Fibroblast of the aortic adventitia (primary cell): ENCODE results near the gene S100A10. TPM values are rescaled to one million over a fixed set of nuclear protein-coding genes. Genes with fewer than 3 reads are reported as not detected.

ENCODE experiments used
- DNase-seq: peaks from one replicate; pipeline ENCODE4 v3.0.0-alpha.2; 2010; ENCODE audit warnings: low read depth
- H3K4me3 ChIP-seq: 2 replicates; pipeline ENCODE4 v1.5.1; 2011; ENCODE audit warnings: low read depth, mild to moderate bottlenecking, control low read depth, low read length, moderate library complexity
- total RNA-seq: library from RNA; depleted of rRNA; stranded (reverse); fragments of >200 nt; gene quantifications from 2 replicates; pipeline ENCODE4 v1.2.3, GENCODE V29; 2012; ENCODE audit warnings: low replicate concordance
- TF ChIP-seq, protein P1 (sequence below): IDR thresholded peaks from 2 replicates; pipeline ENCODE4 v1.5.1; 2011; ENCODE audit warnings: mild to moderate bottlenecking, low read length, control low read depth, inconsistent platforms; ENCODE audit not compliant: insufficient read depth

Gene S100A10, protein sequence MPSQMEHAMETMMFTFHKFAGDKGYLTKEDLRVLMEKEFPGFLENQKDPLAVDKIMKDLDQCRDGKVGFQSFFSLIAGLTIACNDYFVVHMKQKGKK
- total RNA-seq: 271 and 340 TPM in 2 replicates

DNA sequence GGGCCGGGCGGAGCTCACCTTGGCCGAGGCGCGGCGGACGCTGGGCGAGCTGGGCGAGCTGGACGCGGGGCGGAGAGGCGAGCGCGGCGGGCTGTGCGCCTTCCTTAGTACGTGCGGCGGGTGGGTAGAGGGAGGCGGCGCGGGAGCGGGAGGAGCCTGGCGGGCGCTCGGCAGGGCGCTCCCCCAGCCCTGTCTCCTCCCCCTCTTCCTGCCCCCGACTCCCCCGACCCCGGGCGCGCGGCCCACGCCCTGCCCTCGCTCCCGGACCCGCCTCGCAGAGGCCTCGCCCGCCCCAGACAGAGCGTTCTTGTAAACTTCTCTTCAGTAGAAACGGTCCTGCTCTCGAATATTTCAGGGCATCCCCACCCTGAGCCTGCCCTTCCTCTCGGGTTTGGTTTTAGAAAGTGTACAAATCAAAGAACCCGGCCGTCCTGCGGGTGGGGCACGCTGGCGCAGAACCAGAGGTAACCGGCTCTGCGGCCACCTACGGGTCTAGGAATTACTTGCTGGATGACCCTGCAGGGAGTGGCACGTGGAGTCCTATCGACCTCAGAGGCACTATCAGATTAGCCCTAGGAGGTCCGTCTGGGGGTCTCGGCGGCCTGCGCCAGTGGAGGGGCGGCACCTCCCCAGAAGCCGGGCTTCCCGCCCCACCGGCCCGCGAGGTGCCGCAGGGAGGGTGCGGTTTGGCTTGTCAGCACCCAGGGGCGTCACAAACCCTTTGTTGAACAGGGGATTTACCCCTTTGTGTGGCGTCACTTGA lies at the start of gene S100A10:
Gene S100A10, minus strand, starts transcription at position 126 of the 763 bp plus-strand sequence. CDS start 7,629 bp downstream, outside the sequence.
- TF ChIP-seq, protein P1, sequence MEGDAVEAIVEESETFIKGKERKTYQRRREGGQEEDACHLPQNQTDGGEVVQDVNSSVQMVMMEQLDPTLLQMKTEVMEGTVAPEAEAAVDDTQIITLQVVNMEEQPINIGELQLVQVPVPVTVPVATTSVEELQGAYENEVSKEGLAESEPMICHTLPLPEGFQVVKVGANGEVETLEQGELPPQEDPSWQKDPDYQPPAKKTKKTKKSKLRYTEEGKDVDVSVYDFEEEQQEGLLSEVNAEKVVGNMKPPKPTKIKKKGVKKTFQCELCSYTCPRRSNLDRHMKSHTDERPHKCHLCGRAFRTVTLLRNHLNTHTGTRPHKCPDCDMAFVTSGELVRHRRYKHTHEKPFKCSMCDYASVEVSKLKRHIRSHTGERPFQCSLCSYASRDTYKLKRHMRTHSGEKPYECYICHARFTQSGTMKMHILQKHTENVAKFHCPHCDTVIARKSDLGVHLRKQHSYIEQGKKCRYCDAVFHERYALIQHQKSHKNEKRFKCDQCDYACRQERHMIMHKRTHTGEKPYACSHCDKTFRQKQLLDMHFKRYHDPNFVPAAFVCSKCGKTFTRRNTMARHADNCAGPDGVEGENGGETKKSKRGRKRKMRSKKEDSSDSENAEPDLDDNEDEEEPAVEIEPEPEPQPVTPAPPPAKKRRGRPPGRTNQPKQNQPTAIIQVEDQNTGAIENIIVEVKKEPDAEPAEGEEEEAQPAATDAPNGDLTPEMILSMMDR: no peak
- peak within 1 kb of the TSS; percentile 79 for H3K4me3 ChIP-seq
- DNase-seq: peak; percentile 76

DNA sequence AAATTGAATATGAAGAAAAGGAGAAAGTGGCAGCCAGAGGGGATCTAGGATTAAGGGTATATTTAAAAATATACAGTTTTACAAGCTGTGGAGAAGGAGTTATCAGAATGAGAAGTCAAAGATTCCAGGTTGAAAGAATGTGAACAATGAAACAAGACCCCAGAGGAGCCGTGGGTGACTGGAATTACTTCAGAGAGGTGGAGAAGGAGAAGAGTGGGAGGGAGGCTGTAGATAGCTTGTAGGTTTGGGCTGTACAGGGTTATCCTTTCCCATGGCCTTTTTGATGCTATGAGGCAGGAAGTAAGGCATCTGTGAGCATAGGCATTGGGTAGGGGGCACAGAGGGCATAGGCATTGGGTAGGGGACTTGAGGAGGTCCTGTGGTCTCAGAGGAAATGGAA lies 48.4 kb upstream of the S100A10 start:
- TF ChIP-seq, protein P1: no peak
- no peak for DNase-seq
- H3K4me3 ChIP-seq: no peak overlapping the region

DNA sequence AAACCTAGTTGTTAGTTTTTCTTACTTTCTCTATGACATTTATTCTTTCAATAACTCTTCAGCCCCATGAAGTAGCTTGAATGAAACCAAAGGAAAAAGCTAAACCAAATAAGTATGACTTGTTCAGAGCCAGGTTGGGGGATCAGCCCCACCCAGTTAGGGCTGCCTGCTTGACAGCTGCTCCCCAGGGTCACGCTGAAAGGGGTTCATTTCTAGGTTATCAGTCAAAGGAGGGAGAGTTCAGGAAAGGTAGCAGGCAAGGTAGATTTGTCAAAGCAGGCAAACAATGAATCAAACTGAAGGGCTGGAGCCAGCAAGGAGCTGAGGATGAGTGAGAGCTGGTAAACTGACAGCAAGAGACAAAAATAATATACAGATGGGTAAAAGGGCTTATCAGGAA lies 46.2 kb upstream of the S100A10 start:
- DNase-seq: no peak
- H3K4me3 ChIP-seq: no peak overlapping the region
- TF ChIP-seq, protein P1: no peak

DNA sequence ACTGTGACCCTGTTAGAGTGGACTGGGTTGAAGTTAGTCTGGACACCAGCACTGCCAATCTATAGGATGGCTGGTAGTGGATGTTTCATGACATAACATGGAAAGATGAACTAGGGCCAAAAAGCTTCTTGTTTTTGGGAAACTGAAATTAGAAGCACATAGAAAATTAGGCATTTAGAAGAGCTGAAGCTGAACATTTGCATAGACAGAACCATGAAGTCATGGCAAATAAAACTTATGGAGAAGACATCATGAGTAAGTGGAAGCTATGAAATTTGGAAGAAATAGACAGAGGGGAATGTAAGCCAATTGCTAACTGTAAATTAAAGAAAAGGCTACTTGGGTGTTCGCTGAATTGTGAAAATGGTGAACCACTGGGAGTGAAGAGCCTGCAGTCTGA lies 45.8 kb upstream of the S100A10 start:
- TF ChIP-seq, protein P1: no peak

DNA sequence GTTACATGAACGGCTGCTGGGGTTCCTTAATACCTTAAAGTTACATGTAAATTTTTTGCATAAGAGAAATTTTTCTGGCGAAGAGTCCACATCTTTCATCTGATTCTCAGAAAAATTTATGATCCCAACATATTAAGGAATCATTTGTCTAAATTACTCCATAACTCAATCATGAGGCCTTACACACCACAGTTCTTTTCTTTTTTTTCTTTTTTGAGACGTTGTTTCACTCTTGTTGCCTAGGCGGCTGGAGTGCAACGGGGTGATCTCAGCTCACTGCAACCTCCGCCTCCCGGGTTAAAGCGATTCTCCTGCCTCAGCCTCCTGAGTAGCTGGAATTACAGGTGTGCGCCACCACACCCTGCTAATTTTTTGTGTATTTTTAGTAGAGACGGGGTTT lies 45.2 kb upstream of the S100A10 start:
- DNase-seq: no peak
- H3K4me3 ChIP-seq: no peak overlapping the region
- TF ChIP-seq, protein P1: no peak

More for the DNA sequence above, 45.8 kb upstream of the S100A10 start:
- DNase-seq: no peak
- H3K4me3 ChIP-seq: no peak overlapping the region

DNA sequence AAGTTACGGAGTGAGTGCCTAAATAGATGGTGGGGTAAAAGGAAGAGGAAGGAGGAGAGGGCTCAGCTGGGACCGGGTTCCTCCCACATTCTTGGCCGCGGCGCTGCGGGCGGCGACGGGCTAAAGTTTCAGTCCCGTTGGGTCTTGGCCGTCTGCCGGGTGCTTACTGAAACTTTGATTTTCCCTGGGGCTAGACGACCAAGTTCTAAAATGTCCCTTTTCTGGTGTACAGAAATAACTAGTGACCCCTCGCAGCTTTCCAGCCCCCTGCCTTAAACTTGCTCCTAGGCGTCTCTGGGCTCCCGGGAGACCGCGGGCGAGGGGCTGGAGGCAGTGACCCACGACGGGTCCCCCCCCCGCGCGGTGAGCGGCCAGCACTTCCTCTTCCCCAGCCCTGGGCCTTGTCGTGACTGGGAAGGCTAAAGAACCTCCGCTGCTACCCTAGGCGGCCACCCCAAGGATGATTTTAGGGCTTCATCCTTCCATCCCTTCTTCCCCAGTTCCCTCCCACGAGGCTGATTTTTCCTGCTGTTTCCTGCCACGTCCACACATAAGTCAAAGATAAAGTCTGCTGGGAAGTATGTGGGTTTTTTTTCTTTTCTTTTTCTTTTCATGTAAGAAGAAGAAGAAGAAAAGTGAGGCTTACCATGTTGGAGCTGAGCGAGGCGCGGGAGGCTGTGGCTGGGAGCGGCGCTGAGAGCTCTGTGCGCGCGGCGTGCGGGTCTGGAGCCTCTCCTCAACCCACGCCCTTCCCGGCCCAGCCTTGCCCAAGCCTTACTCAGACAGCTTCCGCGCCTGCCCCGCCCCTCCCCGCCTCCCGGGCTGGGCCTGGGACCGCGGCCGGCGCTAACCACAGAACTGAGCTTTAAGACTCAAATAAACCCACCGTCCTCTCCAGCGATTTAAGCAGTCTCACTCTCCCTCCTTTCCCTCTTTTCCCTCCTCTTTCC lies 42.9 kb upstream of the S100A10 start, which contains the start of gene S100A11:
Gene S100A11, minus strand, starts transcription at position 738 of the 950 bp plus-strand sequence. Its CDS starts 89 bp downstream, at position 649.
- peak within 1 kb of the TSS; percentile 95 for H3K4me3 ChIP-seq
- DNase-seq: peak; percentile 82
- TF ChIP-seq, protein P1: no peak
